LNCaP clone FGC (cell line): ENCODE results near the gene ZNF774.

Source experiments
- DNase-seq: peaks from one replicate; pipeline ENCODE4 v3.0.0-alpha.2; 2011; ENCODE audit warnings: low read depth
- H3K4me3 ChIP-seq: 2 replicates; pipeline ENCODE4 v1.5.1; 2011; ENCODE audit warnings: mild to moderate bottlenecking, low read depth, low read length, control low read depth
- CTCF ChIP-seq: IDR thresholded peaks from 2 replicates; pipeline ENCODE4 v1.5.1; 2012; ENCODE audit warnings: mild to moderate bottlenecking; ENCODE audit not compliant: control insufficient read depth, insufficient read depth; ENCODE audit errors: extremely low read depth

The ZNF774 gene

GRCh38 chr15:90396321-90396720 lies 44.2 kb downstream of the ZNF774 start:
- TF ChIP-seq CTCF: no peak
- no peak for DNase-seq
- H3K4me3 ChIP-seq: no peak overlapping the region

GRCh38 chr15:90400005-90400758 lies 48.1 kb downstream of the ZNF774 start:
- H3K4me3 ChIP-seq: peak overlapping the region; percentile 27
- TF ChIP-seq CTCF: no peak
- DNase-seq: no peak

- H3K4me3 ChIP-seq: peak overlapping the region; percentile 27
- peak; percentile 79 for DNase-seq
- no peak for TF ChIP-seq CTCF
Observed at GRCh38 chr15:90400759-90401314, 48.8 kb downstream of the ZNF774 start.

GRCh38 chr15:90401495-90401894 lies 49.4 kb downstream of the ZNF774 start:
- H3K4me3 ChIP-seq: peak overlapping the region; percentile 27; the same call in 1 of the 2 replicates
- no peak for TF ChIP-seq CTCF
- no peak for DNase-seq

- DNase-seq: no peak
- no peak for TF ChIP-seq CTCF
- H3K4me3 ChIP-seq: no peak overlapping the region
Observed at GRCh38 chr15:90402223-90402622, 50.1 kb downstream of the ZNF774 start.

- DNase-seq: no peak
- no peak overlapping the region for H3K4me3 ChIP-seq
- no peak for TF ChIP-seq CTCF
Observed at GRCh38 chr15:90402767-90403166, 50.7 kb downstream of the ZNF774 start.
